Activated CD4-positive, CD25-positive, alpha-beta regulatory T cell treated with anti-CD3 and anti-CD28 coated beads, Interleukin-2, amount 50 U/mL, for 16 hours (primary cell): Measurements from ENCODE around the gene METAP1D.

Experiments
- DNase-seq: peaks from one replicate; pipeline ENCODE4 v3.0.0-alpha.2; 2020; ENCODE audit warnings: low read depth, low spot score

METAP1D gene

DNA sequence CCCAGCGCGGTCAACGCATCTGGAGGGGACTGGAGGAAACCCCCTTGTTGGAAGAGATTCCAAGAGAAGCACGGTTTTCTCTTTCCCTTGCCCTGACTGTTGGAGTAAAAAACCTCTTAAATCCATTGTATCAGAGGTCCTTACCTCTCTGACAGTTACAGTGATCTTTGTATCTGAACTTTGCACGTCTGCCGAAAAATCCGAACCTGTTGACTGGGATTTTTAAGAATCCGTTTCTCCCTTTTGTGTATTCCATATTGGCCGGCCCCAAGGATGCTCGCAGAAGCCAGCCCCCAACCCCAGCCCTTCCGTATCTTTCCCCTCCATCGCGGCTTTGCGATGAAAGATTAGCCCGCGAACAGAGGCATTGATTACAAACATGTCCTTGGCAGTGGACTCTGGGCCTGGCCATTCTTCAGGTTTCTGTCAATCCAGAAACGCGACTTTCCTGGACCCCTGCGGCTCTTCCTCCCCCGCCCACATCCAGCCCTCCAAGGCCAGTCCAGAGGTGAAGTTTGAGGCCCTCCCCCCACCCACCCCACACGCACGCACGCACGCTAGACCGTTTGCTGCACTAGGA lies 81.0 kb downstream of the METAP1D start:
- no peak for DNase-seq

- DNase-seq, result no peak
Measured at GRCh38 chr2:172081221-172082022, 81.7 kb downstream of the METAP1D start.

DNA sequence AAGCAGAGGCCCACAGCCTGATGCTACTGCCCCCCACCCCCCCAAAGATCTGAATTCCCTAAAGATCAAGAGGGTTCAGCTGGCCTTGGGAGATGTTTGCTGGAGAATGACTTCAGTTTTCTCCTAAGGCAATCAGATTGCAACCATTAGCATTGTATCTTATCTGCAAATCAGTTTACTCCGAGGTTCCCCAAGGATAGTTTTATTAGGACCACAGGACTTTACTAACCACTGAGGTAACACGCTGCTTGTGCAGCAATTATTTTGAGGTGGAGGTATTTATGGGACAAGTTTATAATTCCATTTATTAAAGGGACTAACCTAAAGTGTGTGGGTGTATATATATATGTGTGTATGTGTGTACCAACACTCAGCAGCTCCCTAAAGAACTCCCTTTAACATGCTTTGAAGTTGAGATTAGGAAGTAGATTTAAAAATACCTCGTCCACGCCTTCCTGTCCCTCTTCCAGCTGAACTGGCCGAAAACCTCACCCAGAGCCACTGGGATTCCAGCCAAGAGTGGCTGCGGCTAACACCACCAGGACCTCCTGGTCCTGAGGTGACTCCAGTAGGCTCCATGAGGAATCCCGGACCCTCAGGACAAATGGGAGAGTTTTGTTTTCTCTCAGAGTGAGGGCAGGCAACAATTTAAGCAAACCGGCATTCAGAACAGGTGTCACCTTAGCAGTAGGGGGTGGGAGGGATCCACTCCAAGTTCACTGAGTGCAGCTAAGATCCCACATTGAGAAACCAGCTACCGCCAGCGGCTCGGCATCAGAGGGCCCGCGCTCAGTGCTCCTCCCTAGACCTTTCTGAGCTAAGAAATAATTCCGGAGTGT lies 82.6 kb downstream of the METAP1D start:
- DNase-seq, result no peak

DNA sequence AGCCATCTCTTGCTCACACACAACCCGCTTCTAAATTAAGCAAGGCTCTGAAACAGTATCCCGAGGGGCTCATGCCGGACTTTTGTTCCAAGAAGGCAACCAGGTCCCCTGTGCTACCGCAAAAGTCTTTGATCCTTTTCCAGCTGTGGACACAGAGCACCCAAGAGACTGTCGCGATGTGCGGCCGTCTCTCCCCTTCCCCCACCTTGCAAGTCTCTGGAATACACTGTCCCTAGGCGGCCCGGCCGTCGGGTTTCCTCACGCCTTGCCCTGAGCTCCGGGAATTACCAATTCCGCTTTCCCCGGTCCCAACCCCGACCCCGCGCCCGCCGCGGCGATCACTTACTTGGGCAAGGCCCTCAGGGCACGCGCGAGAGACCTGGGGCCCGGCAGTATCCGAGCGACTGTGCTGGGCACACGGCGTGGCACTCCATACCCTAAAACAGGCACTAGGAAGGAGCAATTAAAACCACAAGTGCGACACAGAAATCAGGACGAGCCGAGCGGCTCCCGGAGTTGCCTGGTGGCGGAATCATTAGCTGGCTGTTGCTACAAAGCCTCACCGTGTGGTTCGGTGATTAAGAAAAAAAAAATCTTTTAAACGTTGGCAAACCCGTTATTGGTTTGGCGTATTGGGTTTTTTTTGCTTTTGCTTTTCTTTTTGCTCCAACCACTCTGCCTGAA lies 83.3 kb downstream of the METAP1D start:
- no peak for DNase-seq

- DNase-seq, result no peak
Measured at GRCh38 chr2:172083628-172084394, 84.1 kb downstream of the METAP1D start.

- no peak for DNase-seq
Measured at GRCh38 chr2:172084395-172084644, 84.6 kb downstream of the METAP1D start.

DNA sequence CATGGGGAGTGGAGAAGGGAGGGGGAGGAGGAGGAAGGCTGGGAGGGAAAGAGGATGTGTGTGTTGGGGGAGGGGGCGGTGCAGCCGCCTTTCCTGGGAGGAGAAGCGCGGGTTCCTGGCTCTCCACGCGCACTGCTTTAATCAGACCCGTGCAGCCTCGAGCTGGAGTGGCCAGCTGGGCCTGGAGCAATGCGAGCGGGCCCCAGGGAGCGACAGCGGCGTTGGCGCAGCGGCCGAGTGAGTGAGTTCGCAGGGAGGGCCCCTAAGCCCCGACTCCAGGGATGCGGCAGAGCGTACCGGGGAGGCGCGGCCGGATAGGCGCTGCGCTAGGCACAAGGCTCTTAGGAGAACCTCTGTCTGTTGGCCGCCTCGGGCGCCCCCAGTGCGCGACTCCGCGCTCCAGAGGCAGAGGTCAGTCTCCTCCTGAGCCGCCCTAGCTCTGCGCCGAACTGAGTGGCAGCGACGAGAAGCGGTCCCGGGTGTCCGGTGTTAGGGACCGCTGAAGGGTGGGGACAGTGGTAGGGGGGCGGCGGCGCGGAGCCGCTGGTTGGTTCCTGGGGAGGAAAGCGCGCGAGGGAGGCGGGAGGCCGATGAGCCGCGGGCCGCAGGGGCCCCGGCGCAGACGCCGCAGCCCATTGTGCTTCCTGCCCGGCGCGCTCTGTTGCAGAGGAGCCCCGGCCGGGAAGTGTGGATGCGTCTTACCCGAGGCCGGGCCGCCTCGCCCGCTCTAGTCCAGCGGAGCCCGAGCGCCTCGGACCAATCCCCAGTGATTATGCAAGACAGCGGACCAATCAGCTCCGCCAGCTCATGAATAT lies 85.1 kb downstream of the METAP1D start:
- DNase-seq, result no peak

DNA sequence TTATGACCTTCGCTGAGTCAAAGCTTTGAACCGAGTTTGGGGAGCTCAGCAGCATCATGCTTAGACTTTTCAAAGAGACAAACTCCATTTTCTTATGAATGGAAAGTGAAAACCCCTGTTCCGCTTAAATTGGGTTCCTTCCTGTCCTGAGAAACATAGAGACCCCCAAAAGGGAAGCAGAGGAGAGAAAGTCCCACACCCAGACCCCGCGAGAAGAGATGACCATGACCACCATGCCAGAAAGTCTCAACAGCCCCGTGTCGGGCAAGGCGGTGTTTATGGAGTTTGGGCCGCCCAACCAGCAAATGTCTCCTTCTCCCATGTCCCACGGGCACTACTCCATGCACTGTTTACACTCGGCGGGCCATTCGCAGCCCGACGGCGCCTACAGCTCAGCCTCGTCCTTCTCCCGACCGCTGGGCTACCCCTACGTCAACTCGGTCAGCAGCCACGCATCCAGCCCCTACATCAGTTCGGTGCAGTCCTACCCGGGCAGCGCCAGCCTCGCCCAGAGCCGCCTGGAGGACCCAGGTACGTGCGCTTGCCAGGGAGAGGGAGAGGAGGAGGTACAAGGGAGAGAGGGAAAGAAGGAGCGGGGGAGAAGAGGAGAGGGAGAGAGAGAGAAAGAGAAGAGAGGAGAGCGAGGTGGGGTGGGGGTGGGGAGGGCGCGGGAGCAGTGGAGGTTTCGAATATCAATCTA lies 85.9 kb downstream of the METAP1D start, which contains the start of gene DLX1:
Gene DLX1, plus strand, starts transcription at position 48 of the 700 bp plus-strand sequence. Its CDS starts 171 bp downstream, at position 219.
- DNase-seq, result no peak

DNA sequence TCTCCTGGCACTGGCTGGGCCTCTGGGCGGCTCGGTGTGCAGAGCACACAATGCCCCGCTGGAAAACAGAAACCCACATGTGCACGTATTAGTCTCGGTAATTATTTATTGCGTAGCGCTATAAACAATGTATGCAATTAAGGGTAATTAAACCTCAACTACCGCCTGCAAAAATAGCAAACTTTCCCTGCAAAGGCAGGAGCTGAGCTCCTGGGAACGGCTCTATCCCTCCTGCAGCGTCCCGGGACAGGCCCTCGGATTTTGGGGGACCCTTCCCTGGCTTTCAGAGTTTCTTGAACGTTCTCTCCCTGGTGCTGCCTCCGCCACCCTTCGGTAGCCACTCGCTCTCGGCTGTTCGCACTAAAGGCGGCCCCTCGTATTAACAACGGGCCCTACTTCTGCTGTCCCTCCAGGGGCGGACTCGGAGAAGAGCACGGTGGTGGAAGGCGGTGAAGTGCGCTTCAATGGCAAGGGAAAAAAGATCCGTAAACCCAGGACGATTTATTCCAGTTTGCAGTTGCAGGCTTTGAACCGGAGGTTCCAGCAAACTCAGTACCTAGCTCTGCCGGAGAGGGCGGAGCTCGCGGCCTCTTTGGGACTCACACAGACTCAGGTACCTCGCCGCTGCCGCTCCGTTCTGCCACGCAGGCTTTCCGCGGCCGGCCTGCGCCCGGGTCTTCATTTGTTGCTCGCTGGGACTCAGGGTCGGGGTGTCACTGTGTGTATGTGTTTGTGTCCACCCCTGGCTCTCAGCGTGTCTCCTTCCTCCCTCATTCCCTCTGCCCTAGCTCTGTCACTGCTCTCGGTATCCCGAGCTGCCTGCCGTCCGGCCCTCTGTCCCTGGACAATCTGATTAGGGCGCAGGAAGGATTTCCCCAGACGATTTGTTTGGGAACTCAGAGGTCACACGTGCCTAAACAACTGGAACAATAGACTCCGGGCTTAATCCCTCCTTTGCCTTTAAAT lies 86.8 kb downstream of the METAP1D start:
- DNase-seq, result no peak

DNA sequence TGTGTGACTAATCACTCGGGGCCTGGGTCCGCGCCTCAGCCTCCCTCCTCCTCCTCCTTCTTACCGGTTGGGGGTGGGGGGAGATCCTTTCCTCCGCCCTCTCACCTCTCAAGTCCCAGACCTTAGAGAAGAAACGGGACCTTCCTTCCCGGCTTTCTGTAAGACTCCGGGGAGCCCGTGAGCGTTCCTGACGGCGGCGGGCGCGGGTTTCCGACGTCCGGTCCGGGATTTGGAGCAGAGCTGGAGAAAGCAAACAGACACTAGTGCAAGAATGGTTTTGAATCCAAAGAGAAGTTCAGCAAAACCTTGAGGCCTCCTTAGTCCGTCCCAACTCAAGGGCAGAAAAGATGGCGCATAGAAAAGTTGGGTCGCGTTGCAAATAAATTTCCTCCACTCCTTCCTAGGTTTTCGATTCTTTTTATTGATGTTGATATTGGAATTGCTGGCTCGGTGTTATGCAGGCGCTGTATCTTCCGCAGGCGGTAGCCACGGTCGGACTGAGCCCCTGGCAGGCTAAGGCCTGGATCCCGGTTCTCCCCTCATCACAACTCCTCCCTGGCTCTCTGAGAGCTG lies 87.5 kb downstream of the METAP1D start:
- DNase-seq, result no peak

- no peak for DNase-seq
Measured at GRCh38 chr2:172087780-172088244, 88.1 kb downstream of the METAP1D start.

DNA sequence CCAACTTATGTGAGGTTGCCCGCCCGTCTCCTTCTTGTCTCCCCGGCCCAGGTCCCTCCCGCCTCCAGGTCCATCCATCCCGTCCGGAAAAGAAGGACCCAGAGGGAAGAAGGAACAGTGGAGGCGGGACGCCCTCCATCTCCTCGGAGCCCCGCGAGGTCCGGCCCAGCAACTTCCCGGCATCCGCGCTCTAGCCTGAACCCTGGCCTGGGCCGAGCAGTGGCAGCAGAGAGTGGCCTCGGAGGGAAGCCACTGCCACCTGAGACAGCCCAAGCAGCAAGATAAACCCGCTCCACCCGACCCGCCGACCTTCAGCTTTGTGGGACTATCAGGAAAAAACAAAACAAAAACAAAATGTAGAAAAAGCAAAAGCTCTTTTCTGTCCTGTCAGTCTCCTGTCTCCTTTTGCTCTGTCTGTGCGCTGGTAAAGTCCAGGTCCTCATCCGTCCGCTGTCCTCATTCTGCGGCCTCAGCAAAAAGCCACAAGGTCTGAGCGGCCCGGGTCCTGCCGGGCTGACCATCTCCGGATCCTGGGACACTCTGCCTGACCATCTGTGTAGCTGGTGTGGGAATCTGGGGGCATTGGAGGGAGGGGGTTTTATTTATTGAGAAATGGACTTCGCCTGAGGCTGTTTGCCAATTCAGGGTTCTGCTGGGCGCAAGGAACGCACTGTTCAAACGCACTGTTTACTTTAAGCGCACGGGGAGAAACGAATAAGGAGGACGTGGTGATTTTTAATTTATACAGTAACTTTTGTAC lies 88.7 kb downstream of the METAP1D start:
- no peak for DNase-seq

DNA sequence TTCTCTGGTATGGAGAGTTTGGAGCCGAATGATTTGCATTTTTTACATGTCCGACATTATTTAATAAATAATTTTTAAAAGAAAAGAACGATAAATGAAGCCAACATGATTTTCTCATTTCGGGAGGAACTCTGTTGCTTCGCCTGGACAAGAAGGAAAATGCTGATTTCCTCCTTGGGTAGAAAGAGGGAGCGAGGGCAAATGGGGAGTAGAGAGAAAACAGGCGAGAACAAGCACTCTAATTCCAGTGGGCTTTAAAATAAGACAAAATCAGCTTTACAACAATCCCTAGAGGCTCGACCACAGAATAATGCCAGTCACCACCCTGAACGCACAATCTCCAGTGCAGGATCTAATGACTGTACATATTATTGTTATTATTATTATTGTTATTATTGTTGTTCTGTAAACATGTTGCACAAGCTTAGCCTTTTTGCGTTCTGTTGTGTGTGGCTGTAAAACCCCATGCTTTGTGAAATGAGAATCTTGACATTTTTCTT lies 89.3 kb downstream of the METAP1D start:
- DNase-seq, result no peak

GRCh38 chr2:172089633-172090032 lies 89.9 kb downstream of the METAP1D start:
- no peak for DNase-seq

- DNase-seq, result no peak
Measured at GRCh38 chr2:172090044-172090961, 90.5 kb downstream of the METAP1D start.

DNA sequence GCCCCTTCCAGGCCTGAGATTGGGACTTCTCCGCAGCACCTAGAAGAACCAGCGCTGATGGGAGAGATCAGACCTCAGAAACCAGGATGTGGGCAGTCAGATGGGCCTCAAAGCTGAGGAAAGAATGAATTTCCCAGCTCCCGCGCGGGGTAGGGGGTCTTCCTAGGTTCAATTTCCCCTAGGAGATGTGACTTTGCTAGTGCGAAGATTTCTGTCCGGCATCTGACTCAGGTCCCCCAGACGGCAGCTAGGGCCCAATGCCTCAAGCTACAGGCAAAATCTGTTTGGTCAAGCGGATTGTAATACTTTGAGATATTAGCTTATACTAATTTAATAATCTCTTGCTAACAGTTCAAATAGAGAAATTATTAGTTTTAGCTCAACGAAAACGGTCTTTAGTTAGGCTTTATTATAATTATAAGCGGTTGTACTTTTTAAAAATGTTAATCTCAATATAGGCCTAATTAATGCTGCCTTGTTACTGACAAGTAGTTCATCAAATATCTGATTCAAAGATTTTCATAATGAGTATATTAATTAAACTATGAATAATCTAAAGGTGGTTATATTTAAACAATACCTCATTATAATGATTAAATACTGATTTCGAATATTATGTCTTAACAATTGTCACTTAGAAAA lies 91.4 kb downstream of the METAP1D start:
- no peak for DNase-seq
